PC-9 (cell line): ENCODE data around the gene SEC16A.

ENCODE experiments used
- CTCF ChIP-seq: fragments of 200-600 bp; sonication (generic); conservative IDR thresholded peaks from 2 replicates; pipeline ENCODE4 v1.6.1; 2017; ENCODE audit warnings: mixed run types, antibody characterized with exemption, mild to moderate bottlenecking, moderate library complexity
- EZH2 ChIP-seq: fragments of 200-600 bp; sonication (generic); IDR thresholded peaks from 2 replicates; pipeline ENCODE4 v1.8.0; 2017; ENCODE audit warnings: antibody characterized with exemption, low read depth

- TF ChIP-seq CTCF (no peak), EZH2 (no peak)
Observed at GRCh38 chr9:136482793-136483588, at the start of gene SEC16A.
